ENCODE results near the gene GLI2. TPM values are rescaled to one million over a fixed set of nuclear protein-coding genes. Genes with fewer than 3 reads are reported as not detected.

Gene GLI2
- total and polyA plus RNA-seq, 2 donors (not counting 1 experiment from before 2014, with no cell fraction given) = not detected

DNA sequence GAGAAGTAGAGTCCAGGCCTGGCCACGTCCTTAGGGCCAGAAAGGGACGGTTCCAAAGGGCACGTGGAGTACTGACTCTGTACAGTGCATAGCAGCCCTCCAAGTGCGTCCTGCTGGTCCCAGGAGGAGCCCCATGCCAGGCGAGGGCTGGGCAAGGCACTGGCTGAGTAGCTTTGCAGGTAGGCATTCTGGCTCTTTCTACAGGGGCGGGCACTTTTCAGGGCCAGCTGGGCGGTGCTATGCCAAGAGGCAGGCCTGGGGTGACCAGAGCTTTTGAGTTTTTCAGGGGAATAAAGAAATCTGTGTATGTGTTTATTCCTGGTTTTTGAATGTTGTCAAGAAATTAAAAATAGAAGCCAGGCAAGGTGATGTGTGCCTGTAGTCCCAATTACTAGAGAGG, 15.4 kb upstream of the GLI2 start:
- WGBS (ENCODE audit: insufficient coverage) = 92% methylated on average over 7 of the region's 7 CpGs
- CTCF ChIA-PET = no interaction called here
- no peak for DNase-seq

DNA sequence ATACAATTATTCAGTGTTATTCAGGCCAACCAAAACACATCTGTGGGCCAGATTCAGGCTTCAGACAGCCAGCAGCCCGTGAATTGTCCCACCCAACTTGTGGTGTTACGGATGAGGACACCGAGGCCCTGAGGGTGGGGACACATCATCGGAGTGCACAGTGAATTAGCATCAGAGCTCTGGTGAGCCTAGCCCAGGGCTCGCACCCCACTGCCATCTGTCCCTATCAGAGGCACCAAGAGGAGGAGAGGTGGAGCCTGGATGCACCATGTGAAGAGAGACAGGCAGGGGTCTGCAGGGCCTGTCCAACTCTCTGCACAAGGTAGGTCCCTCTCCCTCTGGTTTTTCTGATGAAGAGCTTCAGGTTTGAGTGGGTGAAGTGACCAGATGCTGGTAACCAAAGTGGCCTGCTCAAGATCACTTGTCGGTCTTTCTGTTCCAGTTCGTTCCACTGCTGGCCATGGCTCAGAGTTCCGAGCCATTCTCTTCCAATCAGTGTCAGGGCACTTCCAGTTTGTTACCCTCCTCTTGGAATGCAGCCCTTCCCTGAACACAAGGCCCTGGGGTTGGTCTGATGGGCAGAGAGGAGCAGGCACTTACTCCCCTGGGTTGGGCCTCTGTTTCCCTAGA, 14.8 kb upstream of the GLI2 start:
- H3K27ac Mint-ChIP-seq = no peak overlapping the region
- POLR2A ChIA-PET = no interaction called here
- DNase-seq = no peak
- Histone ChIP-seq H3K4me1 (ENCODE audit: control insufficient read depth in 2 of 2, insufficient read depth in 2 of 2, low read length in 2 of 2) (no peaks in the 10 kb centered on the region), H3K79me2 (ENCODE audit: control insufficient read depth, insufficient read depth, low read length) (no peaks in the 10 kb centered on the region), H4K20me1 (ENCODE audit: control insufficient read depth, insufficient read depth, low read length, poor library complexity, severe bottlenecking) (no peaks in the 10 kb centered on the region), H2AFZ (ENCODE audit: insufficient read depth, low read depth, low read length, poor library complexity, severe bottlenecking) (no peak overlapping the region), H3K27ac (ENCODE audit: low read length in 2 of 2) (no peak overlapping the region), H3K4me3 (ENCODE audit: control extremely low read depth in 1 of 5, extremely low read depth in 1 of 5, insufficient read depth in 1 of 5, low read depth in 2 of 5, low read length in 4 of 5) (no peak overlapping the region), H3K36me3 (replicated peaks in 1 of 2; ENCODE audit: control extremely low read depth in 1 of 2, control insufficient read depth in 1 of 2, extremely low read depth in 1 of 2, insufficient read depth in 2 of 2, low read length in 1 of 2) (no peaks in the 10 kb centered on the region), H3K9ac (ENCODE audit: low read length) (no peak overlapping the region), H3K4me2 (replicated peaks; ENCODE audit: low read depth, low read length, poor library complexity, severe bottlenecking) (no peak overlapping the region), H3K9me3 (ENCODE audit: control extremely low read depth in 1 of 3, control insufficient read depth in 2 of 3, insufficient read depth in 1 of 3, low read length in 2 of 3) (no peaks in the 10 kb centered on the region), H3K27me3 (replicated peaks in 1 of 4; ENCODE audit: control extremely low read depth in 1 of 4, control insufficient read depth in 3 of 4, insufficient read depth in 4 of 4, low read length in 3 of 4) (no peaks in the 10 kb centered on the region)
- intact Hi-C loops (cut with micrococcal nuclease) = no loop called here
- no peaks in the 10 kb centered on the region for H3K9me3 Mint-ChIP-seq (ENCODE audit: insufficient read depth)
- TF ChIP-seq EZH2 (IDR thresholded peaks at IDR 0.05; ENCODE audit: borderline replicate concordance, insufficient read depth, low read depth, low read length, poor library complexity, severe bottlenecking) = no peak
- TF ChIP-seq, protein P1, sequence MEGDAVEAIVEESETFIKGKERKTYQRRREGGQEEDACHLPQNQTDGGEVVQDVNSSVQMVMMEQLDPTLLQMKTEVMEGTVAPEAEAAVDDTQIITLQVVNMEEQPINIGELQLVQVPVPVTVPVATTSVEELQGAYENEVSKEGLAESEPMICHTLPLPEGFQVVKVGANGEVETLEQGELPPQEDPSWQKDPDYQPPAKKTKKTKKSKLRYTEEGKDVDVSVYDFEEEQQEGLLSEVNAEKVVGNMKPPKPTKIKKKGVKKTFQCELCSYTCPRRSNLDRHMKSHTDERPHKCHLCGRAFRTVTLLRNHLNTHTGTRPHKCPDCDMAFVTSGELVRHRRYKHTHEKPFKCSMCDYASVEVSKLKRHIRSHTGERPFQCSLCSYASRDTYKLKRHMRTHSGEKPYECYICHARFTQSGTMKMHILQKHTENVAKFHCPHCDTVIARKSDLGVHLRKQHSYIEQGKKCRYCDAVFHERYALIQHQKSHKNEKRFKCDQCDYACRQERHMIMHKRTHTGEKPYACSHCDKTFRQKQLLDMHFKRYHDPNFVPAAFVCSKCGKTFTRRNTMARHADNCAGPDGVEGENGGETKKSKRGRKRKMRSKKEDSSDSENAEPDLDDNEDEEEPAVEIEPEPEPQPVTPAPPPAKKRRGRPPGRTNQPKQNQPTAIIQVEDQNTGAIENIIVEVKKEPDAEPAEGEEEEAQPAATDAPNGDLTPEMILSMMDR (IDR thresholded peaks at IDR 0.05) = no peak
- no peak overlapping the region for H3K4me3 Mint-ChIP-seq
- no peaks in the 10 kb centered on the region for H3K4me1 Mint-ChIP-seq
- no peaks in the 10 kb centered on the region for H3K27me3 Mint-ChIP-seq
- no peak for ATAC-seq (ENCODE audit: low read depth)
- CTCF ChIA-PET = no interaction called here
- 91% methylated on average over 4 of the region's 8 CpGs for WGBS (ENCODE audit: insufficient coverage)

More for the DNA sequence above, 15.4 kb upstream of the GLI2 start:
- no peaks in the 10 kb centered on the region for H4K20me1 ChIP-seq (ENCODE audit: control insufficient read depth, insufficient read depth, low read length, poor library complexity, severe bottlenecking)
- no peak overlapping the region for H3K27ac ChIP-seq (ENCODE audit: low read length in 2 of 2)
- no peak for ATAC-seq (ENCODE audit: low read depth)
- Mint-ChIP-seq H3K27me3 (peaks cover 5% of the 10 kb centered on the region), H3K4me1 (no peaks in the 10 kb centered on the region), H3K4me3 (no peak overlapping the region), H3K27ac (no peak overlapping the region), H3K9me3 (ENCODE audit: insufficient read depth) (no peaks in the 10 kb centered on the region)
- H3K4me1 ChIP-seq (ENCODE audit: control insufficient read depth in 2 of 2, insufficient read depth in 2 of 2, low read length in 2 of 2) = no peaks in the 10 kb centered on the region
- H3K4me2 ChIP-seq (replicated peaks; ENCODE audit: low read depth, low read length, poor library complexity, severe bottlenecking) = no peak overlapping the region
- intact Hi-C loops (cut with micrococcal nuclease) = no loop called here
- no peak overlapping the region for H2AFZ ChIP-seq (ENCODE audit: insufficient read depth, low read depth, low read length, poor library complexity, severe bottlenecking)
- POLR2A ChIA-PET = no interaction called here
- H3K79me2 ChIP-seq (ENCODE audit: control insufficient read depth, insufficient read depth, low read length) = no peaks in the 10 kb centered on the region
- no peaks in the 10 kb centered on the region for H3K9me3 ChIP-seq (ENCODE audit: control extremely low read depth in 1 of 3, control insufficient read depth in 2 of 3, insufficient read depth in 1 of 3, low read length in 2 of 3)
- H3K4me3 ChIP-seq (ENCODE audit: control extremely low read depth in 1 of 5, extremely low read depth in 1 of 5, insufficient read depth in 1 of 5, low read depth in 2 of 5, low read length in 4 of 5) = no peak overlapping the region
- H3K27me3 ChIP-seq (replicated peaks in 1 of 4; ENCODE audit: control extremely low read depth in 1 of 4, control insufficient read depth in 3 of 4, insufficient read depth in 4 of 4, low read length in 3 of 4) = no peaks in the 10 kb centered on the region
- H3K9ac ChIP-seq (ENCODE audit: low read length) = no peak overlapping the region
- no peaks in the 10 kb centered on the region for H3K36me3 ChIP-seq (replicated peaks in 1 of 2; ENCODE audit: control extremely low read depth in 1 of 2, control insufficient read depth in 1 of 2, extremely low read depth in 1 of 2, insufficient read depth in 2 of 2, low read length in 1 of 2)
- no peak for TF ChIP-seq EZH2 (IDR thresholded peaks at IDR 0.05; ENCODE audit: borderline replicate concordance, insufficient read depth, low read depth, low read length, poor library complexity, severe bottlenecking)
- TF ChIP-seq, protein P1 (IDR thresholded peaks at IDR 0.05) = no peak

Data from B cell (primary cell).